HG03108 (cell line): ENCODE data around the gene RTKN2.
A peak's percentile ranks its signal among the peaks of the same experiment; 100 is the strongest.

ENCODE experiments used
- ATAC-seq: cut with Tn5 transposase; IDR thresholded peaks from one replicate; pipeline ENCODE4 v1.9.1; 2021; ENCODE audit warnings: moderate library complexity; ENCODE audit not compliant: unreplicated experiment

The RTKN2 gene

DNA sequence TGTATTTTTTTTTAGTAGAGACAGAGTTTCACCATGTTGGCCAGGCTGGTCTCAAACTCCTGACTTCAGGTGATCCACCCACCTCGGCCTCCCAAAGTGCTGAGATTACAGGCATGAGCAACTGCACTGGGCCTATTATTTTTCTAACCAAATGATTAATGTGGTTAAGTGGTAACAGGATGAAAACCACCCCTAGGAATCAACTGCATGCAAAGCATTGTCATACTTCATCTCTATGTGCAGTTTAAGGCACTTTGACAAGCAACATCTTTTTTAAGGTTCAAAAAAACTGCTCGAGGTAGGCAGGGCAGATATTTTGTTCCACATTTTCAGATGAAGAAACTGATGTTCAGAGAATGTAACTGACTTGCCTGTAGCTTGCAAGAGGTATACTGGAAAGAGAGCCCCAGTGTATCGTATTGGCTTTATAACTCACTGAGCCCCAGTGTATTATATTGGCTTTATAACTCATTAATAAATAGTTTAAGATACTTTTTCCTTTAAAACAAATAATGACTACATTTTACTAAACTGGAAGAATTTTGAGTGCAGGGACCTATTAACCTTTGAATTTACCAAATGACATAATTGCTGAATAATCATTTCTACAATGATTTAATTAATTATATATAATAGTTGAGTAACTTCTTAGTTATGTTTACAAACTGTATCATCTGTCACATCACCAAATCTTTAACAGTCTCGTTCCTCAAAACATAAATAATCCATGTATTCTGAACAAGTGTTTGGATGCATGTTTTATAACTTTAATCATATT, 38.1 kb downstream of the RTKN2 start:
- ATAC-seq: no peak

DNA sequence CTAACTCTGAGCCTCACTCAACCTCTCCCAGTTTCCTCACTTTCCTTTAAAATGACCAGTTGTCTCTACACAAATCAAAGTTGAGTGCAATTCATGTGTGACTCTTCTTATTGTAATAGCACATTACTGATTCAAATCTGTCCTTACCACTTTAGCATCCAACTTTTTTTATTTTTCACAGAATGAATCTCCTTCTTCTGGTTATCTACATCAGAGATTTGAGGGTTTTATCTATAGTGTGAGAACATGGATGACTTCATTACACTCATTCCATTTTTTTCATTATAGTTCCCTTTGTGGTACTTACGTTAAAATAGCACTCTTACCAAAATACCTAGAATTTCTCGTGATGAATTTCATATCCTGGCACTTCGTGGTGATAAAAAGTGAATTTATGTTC, 43.3 kb downstream of the RTKN2 start:
- ATAC-seq: no peak

DNA sequence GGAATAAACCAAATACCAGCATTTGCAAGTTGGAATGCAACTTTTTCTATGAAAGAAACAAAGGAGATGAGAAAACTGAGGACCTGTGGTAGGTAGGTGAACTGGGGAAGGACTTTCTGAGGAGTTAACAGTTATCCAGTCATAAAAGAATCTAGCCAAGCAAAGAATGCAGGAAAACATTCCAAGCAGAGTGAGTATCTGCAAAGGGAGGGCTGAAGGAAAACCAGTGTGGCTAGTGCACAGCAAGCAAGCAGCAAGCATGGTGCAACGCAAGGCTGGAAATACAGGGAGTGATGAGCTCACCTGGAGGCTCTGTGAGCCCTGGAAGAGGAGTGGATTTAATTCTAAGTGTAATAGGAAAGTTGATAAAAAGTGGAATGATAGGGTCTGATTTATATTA, 44.0 kb downstream of the RTKN2 start:
- ATAC-seq: no peak

- no peak for ATAC-seq
These were observed 51.0 kb downstream of the RTKN2 start for GRCh38 chr10:62217683-62218082.

DNA sequence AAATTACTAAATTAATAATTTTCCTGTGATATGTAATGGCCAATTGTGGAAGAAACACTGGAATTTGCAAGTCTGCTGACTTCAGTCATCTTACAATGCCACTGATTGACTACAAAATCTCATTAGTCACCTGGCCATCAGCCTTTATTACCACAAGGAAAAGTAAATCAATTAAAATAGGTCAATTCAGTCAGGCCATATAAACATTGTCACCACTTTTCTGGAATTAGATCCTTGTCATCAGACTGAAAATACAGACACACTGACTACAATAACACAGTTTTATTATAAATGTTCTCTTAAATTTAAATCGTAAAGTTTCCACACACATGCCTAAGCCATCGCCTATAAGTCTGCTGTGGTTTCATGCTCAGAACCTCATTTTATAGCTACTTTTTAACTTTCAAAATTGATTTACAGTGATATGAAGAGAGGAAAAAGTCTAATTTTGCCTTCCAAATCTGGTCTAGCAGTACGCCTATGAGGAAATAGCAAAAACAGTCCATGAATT, 54.2 kb downstream of the RTKN2 start:
- no peak for ATAC-seq

DNA sequence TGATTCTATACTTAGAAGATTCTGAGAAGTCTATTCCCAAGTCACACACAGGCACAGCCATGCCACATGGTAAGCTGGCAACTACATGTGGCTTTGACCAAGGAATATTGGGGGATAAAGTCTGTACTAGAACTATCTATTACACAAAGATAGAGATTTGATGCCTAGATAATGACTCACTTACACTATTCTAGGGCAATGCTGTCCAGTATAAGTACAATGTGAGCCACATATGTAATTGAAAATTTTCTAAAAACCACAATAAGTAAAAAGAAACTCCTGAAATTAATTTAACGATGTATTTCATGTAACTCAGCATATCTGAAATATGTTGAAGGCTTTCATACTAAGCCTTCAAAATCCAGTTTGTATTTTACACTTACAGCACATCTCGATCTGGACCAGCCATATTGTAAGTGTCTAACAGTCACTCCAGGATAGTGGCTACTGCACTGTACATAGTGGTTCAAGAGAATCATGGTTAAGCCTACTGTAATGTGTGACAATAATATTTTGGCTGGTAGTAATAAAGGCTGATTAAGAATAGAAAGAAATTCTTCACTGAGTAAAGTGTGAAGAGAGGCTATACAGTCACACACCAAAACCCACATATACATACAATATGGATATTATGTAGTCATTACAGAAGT, 62.8 kb downstream of the RTKN2 start:
- no peak for ATAC-seq

GRCh38 chr10:62199584-62199983, 69.1 kb downstream of the RTKN2 start:
- no peak for ATAC-seq

GRCh38 chr10:62196528-62196927, 72.1 kb downstream of the RTKN2 start:
- ATAC-seq: no peak

DNA sequence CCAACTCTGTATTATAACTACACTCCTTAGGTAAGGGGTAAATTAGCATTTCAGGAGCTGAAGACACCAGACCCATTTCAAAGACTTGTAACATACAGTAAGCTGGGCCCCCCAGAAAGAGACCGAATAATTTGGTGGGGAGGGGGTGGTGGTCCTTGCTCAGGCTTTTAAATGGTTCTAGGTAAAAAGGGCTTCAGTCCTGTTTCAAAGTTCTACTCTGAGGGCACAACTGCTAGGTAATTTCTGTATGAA, 73.0 kb downstream of the RTKN2 start:
- ATAC-seq: no peak

- ATAC-seq: no peak
These were observed 73.5 kb downstream of the RTKN2 start for GRCh38 chr10:62194924-62195674.

DNA sequence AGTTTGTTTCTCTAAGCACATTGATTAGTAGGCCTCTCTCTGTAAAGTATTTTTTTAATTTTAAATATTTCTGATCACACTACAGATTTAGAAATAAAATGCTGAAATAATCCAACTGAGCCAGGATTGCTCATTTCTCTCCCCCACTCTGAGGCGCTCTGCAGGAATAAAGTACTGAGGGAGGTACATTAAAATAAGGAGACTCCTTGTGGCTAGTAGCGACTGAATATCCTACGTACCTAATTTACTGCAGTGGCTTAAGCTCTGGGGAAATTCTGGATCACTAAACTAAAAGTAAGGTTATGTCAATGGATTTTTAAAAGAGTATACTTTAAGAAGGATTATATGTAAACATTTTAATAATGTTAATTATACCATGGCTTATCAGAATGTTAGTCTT, 75.2 kb downstream of the RTKN2 start:
- ATAC-seq: no peak

GRCh38 chr10:62189131-62189530, 79.5 kb downstream of the RTKN2 start:
- no peak for ATAC-seq

DNA sequence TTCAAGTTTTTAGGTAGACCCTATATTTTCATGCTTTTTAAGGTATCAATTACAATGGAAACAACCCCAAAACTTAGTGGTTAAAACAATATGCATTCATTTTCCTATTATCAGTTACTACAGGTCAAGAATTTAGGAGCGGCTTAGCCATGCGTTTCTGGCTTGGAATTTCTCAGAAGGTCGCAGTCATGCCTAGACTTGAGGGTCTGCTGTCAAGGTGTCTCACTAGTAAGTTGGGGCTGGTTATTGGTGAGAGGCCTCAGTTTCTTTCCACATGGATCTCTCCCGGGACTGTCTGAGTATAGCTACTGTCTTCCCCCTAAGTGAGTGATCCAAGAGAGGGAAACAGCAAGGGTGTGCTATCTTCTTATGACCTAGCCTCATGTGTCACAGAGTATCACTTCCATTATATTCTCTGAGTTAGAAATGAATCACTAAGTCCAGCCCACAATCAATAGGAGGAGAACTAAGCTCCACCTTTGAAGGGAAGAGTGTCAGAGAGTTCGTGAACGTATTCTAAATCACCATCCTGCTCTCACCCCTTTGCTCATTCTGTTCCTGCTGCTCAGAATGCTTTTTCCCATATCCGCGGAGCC, 80.5 kb downstream of the RTKN2 start:
- ATAC-seq: no peak

DNA sequence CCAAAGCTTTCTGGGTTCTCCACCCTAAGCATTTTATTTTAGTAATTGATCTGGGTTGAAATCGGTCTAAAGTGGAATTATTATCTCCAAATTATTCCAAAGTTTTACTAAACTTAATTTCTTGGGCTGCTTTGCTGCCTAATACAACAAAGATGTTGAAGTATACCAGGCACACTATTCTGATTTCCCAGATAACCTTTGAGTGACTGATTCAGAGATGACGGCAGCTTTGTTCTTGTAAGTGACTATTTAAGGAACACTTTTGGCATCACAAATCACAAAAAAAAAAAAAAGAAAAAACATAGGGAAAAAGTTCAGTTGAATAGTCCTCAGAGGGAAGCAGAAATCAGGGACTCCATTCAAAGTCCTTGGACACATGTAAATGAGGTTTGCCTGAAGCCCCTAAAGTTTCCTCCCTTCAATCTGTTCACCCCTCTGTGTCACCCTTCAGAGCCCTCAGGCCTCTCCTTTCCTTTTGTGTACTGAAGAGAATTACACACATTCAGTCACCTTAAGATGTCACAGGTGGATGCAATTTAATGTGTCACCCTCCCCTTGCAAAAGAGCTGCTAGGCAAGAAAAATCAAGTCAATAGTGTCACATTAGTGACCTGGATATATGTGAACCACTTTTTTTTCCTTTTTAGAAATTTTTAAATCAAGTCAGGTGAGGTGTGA, 81.5 kb downstream of the RTKN2 start:
- no peak for ATAC-seq

DNA sequence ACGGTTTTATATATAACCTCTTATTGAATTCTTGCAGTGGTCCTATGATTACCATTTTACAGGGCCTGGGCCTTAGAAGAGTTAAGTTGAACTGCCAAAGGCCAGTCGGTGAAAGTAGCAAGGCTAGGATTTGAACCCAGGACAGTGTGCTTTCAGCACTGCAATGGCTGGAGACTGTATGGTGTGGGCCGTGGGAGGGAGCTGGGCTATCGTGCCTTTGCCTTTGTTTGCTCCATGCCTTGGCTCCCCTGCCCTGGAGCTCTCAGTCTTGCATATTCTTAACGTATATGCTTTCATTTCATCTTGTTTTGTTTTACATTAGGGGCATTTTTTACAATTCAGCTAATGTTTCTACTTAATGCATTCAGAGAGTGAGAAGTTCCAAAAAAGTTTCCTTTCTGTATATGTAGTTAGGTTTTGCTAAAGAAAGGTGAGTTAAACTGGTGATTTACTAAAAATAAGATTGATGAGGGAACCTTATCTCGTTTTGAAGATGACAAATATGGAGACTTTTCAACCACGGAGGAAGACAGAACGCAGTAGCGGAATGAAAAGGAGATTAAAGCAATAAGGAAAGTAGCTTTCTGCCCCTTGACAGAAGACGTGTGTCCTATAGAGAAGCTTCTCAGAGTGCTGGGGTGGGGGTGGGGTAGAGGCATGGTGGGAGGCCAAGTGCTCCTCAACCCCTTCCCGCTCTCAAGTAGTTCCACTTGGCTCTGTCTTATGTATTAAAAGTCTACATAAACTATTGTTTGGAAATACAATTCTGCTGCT, 82.5 kb downstream of the RTKN2 start:
- no peak for ATAC-seq

- no peak for ATAC-seq
These were observed 84.5 kb downstream of the RTKN2 start for GRCh38 chr10:62183857-62184795.

DNA sequence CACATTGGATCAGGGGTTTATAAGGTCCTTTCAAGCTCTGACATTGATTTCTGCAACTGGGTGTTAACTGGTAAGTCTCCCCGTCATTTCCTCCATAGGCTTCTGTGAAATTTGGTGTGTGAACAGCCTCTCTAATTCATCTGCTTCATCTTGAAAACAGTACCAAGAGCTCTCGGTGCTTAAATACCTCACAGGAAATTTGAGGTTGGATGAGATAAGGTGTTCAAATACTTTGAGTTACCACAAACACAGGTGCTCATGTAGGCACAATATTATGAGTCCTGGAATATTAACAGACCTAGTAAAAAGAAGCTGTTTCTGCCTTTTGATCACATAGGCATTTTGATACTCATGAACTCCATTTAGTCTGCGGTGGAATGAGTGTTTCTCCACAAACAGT, 85.2 kb downstream of the RTKN2 start:
- ATAC-seq: peak; percentile 89

DNA sequence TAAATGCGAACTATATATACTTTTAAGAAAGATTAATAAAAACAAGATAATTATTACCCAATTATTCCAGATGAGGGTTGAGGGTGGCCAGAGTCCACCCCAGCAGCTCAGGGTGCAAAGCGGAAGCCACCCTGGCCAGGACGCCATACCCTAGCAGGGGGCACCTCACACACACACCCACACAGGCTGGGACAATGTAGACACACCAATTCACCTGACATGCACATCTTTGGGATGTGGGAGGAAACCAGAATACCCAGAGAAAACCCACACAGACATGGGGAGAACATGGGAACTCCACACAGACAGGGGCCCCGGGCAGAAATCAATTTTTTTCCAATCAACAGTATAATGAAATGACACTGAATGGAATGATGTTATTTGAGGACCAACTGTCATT, 86.0 kb downstream of the RTKN2 start:
- no peak for ATAC-seq

DNA sequence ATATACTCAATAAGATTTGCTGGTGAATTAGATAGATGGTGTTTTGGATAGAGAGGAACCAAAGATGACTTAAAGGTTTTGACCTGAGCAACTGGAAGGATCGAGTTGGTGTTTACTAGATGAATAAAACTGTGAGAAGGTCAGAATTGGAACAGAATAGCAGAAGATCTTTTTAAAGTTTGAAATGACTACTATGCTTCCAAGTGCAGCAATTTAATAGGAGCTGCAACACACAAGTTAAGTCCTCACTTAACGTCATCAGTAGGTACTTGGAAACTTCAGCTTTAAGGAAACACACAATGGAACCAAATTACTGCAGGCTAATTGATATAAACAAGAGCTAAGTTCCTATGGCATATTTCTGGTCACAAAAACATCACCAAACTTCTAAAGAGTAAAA, 86.5 kb downstream of the RTKN2 start:
- ATAC-seq: no peak
